ENCODE results near the gene KRT14. TPM values are rescaled to one million over a fixed set of nuclear protein-coding genes. Genes with fewer than 3 reads are reported as not detected.
"Not testable (repeated sequence)": the region's sequence is repeated elsewhere in the genome, so short reads cannot be mapped to it uniquely, and the experiment has no call there.

The KRT14 gene
- total and polyA plus RNA-seq, 2 donors, result 0.14 TPM; not detected in 1

- no peak overlapping the region for H3K27ac ChIP-seq (ENCODE audit: low read depth)
- no peak overlapping the region for H3K4me3 ChIP-seq (ENCODE audit: low read depth, low read length)
- H3K36me3 ChIP-seq (ENCODE audit: insufficient read depth), result no peaks in the 10 kb centered on the region
- H3K4me1 ChIP-seq (ENCODE audit: insufficient read depth), result no peaks in the 10 kb centered on the region
- 33% methylated on average over 23 of the region's 23 CpGs for WGBS
- DNase-seq (ENCODE audit: extremely low spot score), result no peak
Measured at GRCh38 chr17:41547921-41548843, 38.5 kb downstream of the KRT14 start.

- Histone ChIP-seq H3K36me3 (ENCODE audit: insufficient read depth) (no peaks in the 10 kb centered on the region), H3K4me1 (ENCODE audit: insufficient read depth) (no peaks in the 10 kb centered on the region), H3K4me3 (ENCODE audit: low read depth, low read length) (no peak overlapping the region), H3K27ac (ENCODE audit: low read depth) (no peak overlapping the region)
- 66% methylated on average over 9 of the region's 9 CpGs for WGBS
- DNase-seq (ENCODE audit: extremely low spot score), result no peak
Measured at GRCh38 chr17:41547378-41547841, 39.3 kb downstream of the KRT14 start.

GRCh38 chr17:41546819-41547218, 39.9 kb downstream of the KRT14 start:
- Histone ChIP-seq H3K27ac (ENCODE audit: low read depth) (no peak overlapping the region), H3K4me3 (ENCODE audit: low read depth, low read length) (no peak overlapping the region), H3K4me1 (ENCODE audit: insufficient read depth) (no peaks in the 10 kb centered on the region), H3K36me3 (ENCODE audit: insufficient read depth) (no peaks in the 10 kb centered on the region)
- DNase-seq (ENCODE audit: extremely low spot score), result no peak
- WGBS, result 98% methylated on average over 3 of the region's 3 CpGs

GRCh38 chr17:41545829-41546410, 40.8 kb downstream of the KRT14 start:
- no peaks in the 10 kb centered on the region for H3K4me1 ChIP-seq (ENCODE audit: insufficient read depth)
- WGBS, result 79% methylated on average over 13 of the region's 13 CpGs

GRCh38 chr17:41544935-41545334, 41.8 kb downstream of the KRT14 start:
- no peaks in the 10 kb centered on the region for H3K36me3 ChIP-seq (ENCODE audit: insufficient read depth)
- no peak overlapping the region for H3K4me3 ChIP-seq (ENCODE audit: low read depth, low read length)
- 90% methylated on average over 5 of the region's 5 CpGs for WGBS
- DNase-seq (ENCODE audit: extremely low spot score), result no peak
- H3K4me1 ChIP-seq (ENCODE audit: insufficient read depth), result no peaks in the 10 kb centered on the region
- no peak overlapping the region for H3K27ac ChIP-seq (ENCODE audit: low read depth)

More at GRCh38 chr17:41545829-41546410, 40.8 kb downstream of the KRT14 start:
- Histone ChIP-seq H3K4me3 (ENCODE audit: low read depth, low read length) (no peak overlapping the region), H3K27ac (ENCODE audit: low read depth) (no peak overlapping the region), H3K36me3 (ENCODE audit: insufficient read depth) (no peaks in the 10 kb centered on the region)
- DNase-seq (ENCODE audit: extremely low spot score), result no peak

- no peak for DNase-seq (ENCODE audit: extremely low spot score)
- 39% methylated on average over 5 of the region's 5 CpGs for WGBS
- H3K36me3 ChIP-seq (ENCODE audit: insufficient read depth), result no peaks in the 10 kb centered on the region
- H3K27ac ChIP-seq (ENCODE audit: low read depth), result no peak overlapping the region
- no peak overlapping the region for H3K4me3 ChIP-seq (ENCODE audit: low read depth, low read length)
- no peaks in the 10 kb centered on the region for H3K4me1 ChIP-seq (ENCODE audit: insufficient read depth)
Measured at GRCh38 chr17:41544491-41544892, 42.2 kb downstream of the KRT14 start.

GRCh38 chr17:41542786-41543185, 43.9 kb downstream of the KRT14 start:
- not testable (repeated sequence) for H3K4me3 ChIP-seq (ENCODE audit: low read depth, low read length); H3K36me3 ChIP-seq (ENCODE audit: insufficient read depth); DNase-seq (ENCODE audit: extremely low spot score); H3K27ac ChIP-seq (ENCODE audit: low read depth); H3K4me1 ChIP-seq (ENCODE audit: insufficient read depth)
- 77% methylated on average over 10 of the region's 10 CpGs for WGBS

- 59% methylated on average over 2 of the region's 2 CpGs for WGBS
- H3K4me1 ChIP-seq (ENCODE audit: insufficient read depth), result no peaks in the 10 kb centered on the region
- no peak for DNase-seq (ENCODE audit: extremely low spot score)
Measured at GRCh38 chr17:41542357-41542756, 44.3 kb downstream of the KRT14 start.

GRCh38 chr17:41540921-41541625, 45.6 kb downstream of the KRT14 start:
- Histone ChIP-seq H3K36me3 (ENCODE audit: insufficient read depth) (no peaks in the 10 kb centered on the region), H3K27ac (ENCODE audit: low read depth) (no peak overlapping the region), H3K4me1 (ENCODE audit: insufficient read depth) (no peaks in the 10 kb centered on the region), H3K4me3 (ENCODE audit: low read depth, low read length) (no peak overlapping the region)
- WGBS, result 84% methylated on average over 10 of the region's 10 CpGs
- DNase-seq (ENCODE audit: extremely low spot score), result no peak

More at GRCh38 chr17:41542357-41542756, 44.3 kb downstream of the KRT14 start:
- Histone ChIP-seq H3K36me3 (ENCODE audit: insufficient read depth) (no peaks in the 10 kb centered on the region), H3K4me3 (ENCODE audit: low read depth, low read length) (no peak overlapping the region), H3K27ac (ENCODE audit: low read depth) (no peak overlapping the region)

GRCh38 chr17:41539979-41540701, 46.6 kb downstream of the KRT14 start:
- DNase-seq (ENCODE audit: extremely low spot score), result no peak
- WGBS, result 67% methylated on average over 7 of the region's 7 CpGs
- no peaks in the 10 kb centered on the region for H3K4me1 ChIP-seq (ENCODE audit: insufficient read depth)
- no peak overlapping the region for H3K27ac ChIP-seq (ENCODE audit: low read depth)
- no peaks in the 10 kb centered on the region for H3K36me3 ChIP-seq (ENCODE audit: insufficient read depth)
- H3K4me3 ChIP-seq (ENCODE audit: low read depth, low read length), result no peak overlapping the region

GRCh38 chr17:41539071-41539492, 47.6 kb downstream of the KRT14 start:
- no peak for DNase-seq (ENCODE audit: extremely low spot score)
- Histone ChIP-seq H3K36me3 (ENCODE audit: insufficient read depth) (no peaks in the 10 kb centered on the region), H3K4me1 (ENCODE audit: insufficient read depth) (no peaks in the 10 kb centered on the region), H3K27ac (ENCODE audit: low read depth) (no peak overlapping the region), H3K4me3 (ENCODE audit: low read depth, low read length) (no peak overlapping the region)
- 60% methylated on average over 5 of the region's 5 CpGs for WGBS

- no peaks in the 10 kb centered on the region for H3K36me3 ChIP-seq (ENCODE audit: insufficient read depth)
- DNase-seq (ENCODE audit: extremely low spot score), result no peak
- H3K4me3 ChIP-seq (ENCODE audit: low read depth, low read length), result no peak overlapping the region
- 53% methylated on average over 5 of the region's 5 CpGs for WGBS
- no peaks in the 10 kb centered on the region for H3K4me1 ChIP-seq (ENCODE audit: insufficient read depth)
- H3K27ac ChIP-seq (ENCODE audit: low read depth), result no peak overlapping the region
Measured at GRCh38 chr17:41538565-41538991, 48.1 kb downstream of the KRT14 start.

- Histone ChIP-seq H3K4me3 (ENCODE audit: low read depth, low read length) (no peak overlapping the region), H3K4me1 (ENCODE audit: insufficient read depth) (no peaks in the 10 kb centered on the region), H3K27ac (ENCODE audit: low read depth) (no peak overlapping the region), H3K36me3 (ENCODE audit: insufficient read depth) (no peaks in the 10 kb centered on the region)
- DNase-seq (ENCODE audit: extremely low spot score), result no peak
- 79% methylated on average over 9 of the region's 9 CpGs for WGBS
Measured at GRCh38 chr17:41537990-41538389, 48.7 kb downstream of the KRT14 start.

Data from urinary bladder (tissue), 4 donors.